Neural progenitor cell (in vitro differentiated cells): ENCODE results near the gene LYZ.

Source experiments
- EZH2phosphoT487 ChIP-seq: fragments of 200-600 bp; sonication (generic); IDR thresholded peaks from 2 replicates; pipeline ENCODE4 v1.6.1; 2017; ENCODE audit warnings: antibody characterized with exemption
- TF ChIP-seq, protein P1 (sequence below): fragments of 200-600 bp; sonication (generic); IDR thresholded peaks from 2 replicates; pipeline ENCODE4 v1.5.1; 2017; ENCODE audit warnings: antibody characterized with exemption, mild to moderate bottlenecking

DNA sequence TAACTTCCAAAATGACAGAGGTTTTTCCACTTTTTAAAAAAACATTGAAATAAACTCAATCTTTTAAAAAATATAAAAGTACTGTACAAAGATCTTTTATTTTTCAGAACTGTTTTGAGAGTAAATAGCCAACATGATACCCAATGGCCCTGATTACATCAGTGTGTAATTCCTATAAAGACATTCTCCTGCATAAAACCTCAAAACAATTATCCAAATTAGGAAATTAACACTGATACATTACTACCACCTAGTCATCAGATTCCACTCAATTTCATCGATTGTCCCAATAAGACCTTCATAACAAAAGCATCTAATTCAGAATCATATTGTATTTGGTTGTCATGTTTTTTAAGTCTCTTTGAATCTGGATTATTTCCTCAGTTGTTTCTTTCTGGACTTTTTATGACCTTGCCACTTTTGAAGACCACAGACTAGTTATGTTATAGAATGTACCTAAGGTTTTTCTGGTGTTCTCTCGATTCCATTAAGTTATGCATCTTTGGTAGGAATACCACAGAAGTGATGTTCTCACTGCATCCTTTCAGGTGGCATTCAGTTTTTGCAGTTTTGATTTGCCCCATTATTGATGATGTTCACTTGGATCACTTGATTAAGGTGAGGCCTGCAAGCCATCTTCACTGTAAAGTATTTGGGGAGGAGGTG is 7.3 kb downstream of the LYZ start:
- TF ChIP-seq, protein P1, sequence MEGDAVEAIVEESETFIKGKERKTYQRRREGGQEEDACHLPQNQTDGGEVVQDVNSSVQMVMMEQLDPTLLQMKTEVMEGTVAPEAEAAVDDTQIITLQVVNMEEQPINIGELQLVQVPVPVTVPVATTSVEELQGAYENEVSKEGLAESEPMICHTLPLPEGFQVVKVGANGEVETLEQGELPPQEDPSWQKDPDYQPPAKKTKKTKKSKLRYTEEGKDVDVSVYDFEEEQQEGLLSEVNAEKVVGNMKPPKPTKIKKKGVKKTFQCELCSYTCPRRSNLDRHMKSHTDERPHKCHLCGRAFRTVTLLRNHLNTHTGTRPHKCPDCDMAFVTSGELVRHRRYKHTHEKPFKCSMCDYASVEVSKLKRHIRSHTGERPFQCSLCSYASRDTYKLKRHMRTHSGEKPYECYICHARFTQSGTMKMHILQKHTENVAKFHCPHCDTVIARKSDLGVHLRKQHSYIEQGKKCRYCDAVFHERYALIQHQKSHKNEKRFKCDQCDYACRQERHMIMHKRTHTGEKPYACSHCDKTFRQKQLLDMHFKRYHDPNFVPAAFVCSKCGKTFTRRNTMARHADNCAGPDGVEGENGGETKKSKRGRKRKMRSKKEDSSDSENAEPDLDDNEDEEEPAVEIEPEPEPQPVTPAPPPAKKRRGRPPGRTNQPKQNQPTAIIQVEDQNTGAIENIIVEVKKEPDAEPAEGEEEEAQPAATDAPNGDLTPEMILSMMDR: no peak
- TF ChIP-seq EZH2phosphoT487: no peak
